GM23248 (cell line): ENCODE measurements around the gene FAT2.
"Not testable (repeated sequence)": the region's sequence is repeated elsewhere in the genome, so short reads cannot be mapped to it uniquely, and the experiment has no call there.

Experiments used
- EZH2 ChIP-seq: fragments of 200-600 bp; sonication (generic); IDR thresholded peaks from 2 replicates; pipeline ENCODE4 v1.6.1; 2018; ENCODE audit warnings: antibody characterized with exemption, mild to moderate bottlenecking; ENCODE audit not compliant: insufficient read depth, poor library complexity, severe bottlenecking
- EZH2phosphoT487 ChIP-seq: fragments of 200-600 bp; sonication (generic); IDR thresholded peaks from 2 replicates; pipeline ENCODE4 v1.6.1; 2018; ENCODE audit warnings: antibody characterized with exemption, moderate library complexity, mild to moderate bottlenecking, low read depth; ENCODE audit not compliant: insufficient read depth

DNA sequence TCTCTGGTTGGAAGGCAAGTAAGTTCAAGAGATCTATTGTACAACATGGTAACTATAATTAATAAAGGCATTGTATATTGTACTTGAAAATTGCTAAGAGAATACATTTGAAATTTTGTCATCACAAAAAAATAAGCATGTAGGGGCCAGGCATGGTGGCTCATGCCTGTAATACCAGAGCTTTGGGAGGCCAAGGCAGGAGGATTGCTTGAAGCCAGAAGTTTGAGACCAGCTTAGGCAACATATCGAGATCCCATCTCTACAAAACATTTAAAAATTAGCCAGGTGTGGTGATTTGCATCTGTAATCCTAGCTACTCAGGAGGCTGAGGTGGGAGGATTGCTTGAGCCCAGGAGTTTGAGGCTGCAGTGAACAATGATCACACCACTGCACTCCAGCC, 12.0 kb downstream of the FAT2 start:
- not testable (repeated sequence) for TF ChIP-seq EZH2, EZH2phosphoT487
